Activated gamma-delta T cell (primary cell): ENCODE results near the gene PRPF6.
A peak's percentile ranks its signal among the peaks of the same experiment; 100 is the strongest.

Experiments used
- DNase-seq: peaks from one replicate; lab custom pipeline; 2025; lab: John Stamatoyannopoulos, UW

PRPF6 gene

DNA sequence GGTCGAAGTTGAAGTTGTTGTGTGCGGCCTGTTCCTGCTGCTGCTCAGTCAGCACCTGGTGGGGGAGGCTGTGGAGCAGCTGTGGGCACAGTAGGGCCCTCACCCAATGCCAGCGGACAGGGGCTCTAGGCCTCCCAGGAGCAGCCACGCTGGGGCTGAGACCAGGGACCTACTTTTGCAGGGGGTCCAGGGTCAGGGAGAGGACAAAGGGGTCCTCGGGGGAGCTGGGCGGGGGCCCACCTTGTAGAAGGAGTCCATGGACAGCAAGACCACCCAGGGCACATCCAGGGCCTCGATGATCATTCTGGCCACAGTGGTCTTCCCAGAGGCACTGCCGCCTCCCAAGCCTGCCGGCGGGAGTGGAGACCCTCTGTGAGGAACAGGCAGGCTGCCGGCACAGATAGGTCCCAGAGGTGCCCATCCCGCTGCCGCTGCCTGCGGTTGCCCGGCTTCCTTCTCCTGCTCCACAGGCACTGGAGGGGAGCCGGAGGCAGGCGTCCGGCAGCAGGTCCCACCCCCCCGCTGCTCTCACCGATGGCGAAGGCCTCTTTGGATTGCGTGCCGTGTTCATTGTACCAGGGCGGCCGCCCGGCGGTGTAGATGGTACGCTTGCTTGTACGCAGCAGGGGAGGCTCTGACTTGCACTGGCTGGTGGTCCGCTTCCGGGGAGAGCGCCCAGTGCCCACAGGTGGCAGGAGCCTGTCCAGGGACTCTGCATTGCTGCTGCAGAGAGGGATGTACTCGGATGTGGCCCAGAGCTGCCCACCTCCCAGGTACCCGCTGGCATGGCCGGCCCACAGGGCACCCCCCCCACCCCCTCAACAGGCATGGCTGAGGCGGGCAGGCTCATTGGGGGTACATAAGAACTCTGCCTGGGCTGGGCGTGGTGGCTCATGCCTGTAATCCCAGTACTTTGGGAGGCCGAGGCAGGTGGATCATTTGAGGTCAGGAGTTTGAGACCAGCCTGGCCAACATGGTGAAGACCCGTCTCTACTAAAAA is 34.7 kb upstream of the PRPF6 start:
- no peak for DNase-seq

DNA sequence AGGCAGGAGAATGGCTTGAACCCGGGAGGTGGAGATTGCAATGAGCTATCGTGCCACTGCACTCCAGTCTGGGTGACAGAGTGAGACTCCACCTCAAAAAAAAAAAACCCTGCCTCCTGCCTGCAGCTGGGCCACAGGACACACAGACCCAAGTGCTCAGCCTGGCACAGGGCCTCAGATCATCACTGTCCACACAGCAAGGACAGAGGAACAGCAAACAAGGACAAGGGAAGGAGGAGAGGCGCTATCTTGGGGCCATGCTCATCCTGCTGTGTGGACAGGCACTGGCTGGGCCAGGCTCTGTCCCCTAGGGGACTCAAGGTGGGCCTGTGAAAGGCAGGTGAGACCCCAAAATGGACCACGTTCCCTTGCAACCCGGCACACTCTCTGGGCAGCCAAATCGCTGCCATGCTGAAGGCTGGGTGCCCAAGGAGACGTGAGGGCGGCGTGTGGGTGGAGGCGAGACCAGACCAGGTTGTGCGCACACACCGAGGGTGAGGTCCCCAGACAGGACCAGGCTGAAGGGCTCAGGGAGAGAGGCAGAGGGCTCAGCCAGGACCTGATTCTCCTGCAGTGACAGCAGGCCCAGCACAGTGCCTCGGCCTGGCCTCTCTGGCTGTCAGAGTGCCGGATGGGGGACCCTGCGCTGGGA is 33.8 kb upstream of the PRPF6 start:
- no peak for DNase-seq

GRCh38 chr20:63947638-63948456 is 33.1 kb upstream of the PRPF6 start:
- no peak for DNase-seq

GRCh38 chr20:63950701-63951397 is 30.1 kb upstream of the PRPF6 start:
- no peak for DNase-seq

DNA sequence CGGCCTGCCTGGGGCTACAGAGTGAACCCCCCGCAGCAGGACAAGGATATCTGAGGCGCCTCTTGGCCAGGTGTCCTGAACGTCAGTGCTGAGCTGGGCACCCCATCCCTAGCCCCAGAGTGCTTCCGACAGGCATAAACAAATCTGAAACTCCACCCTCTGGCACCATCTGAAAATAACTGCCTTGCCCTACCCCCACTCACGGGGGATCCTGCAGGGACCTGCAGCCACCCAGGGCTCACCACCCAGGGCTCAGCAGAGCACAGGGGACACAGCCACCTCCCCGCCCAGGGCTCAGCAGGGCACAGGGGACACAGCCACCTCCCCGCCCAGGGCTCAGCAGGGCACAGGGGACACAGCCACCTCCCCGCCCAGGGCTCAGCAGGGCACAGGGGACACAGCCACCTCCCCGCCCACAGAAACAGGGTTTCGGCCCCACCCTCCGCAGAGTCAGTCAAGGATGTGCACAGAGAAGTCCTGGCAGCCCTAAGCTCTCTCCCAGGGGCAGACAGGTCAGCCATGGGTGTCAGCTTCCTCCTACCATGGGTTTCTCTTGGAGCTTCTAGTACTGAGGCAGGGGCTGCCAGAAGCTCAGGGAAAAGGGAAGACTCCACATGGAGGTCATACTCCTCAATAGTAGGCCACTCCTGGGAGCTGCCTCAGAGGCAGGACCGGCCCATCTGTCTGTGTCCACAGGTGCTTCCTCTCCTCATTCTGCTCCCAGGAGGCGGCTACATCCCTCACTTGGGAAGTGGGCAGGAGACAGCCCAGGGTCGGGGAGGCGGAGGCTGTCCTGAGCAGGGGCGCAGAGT is 29.3 kb upstream of the PRPF6 start:
- no peak for DNase-seq

DNA sequence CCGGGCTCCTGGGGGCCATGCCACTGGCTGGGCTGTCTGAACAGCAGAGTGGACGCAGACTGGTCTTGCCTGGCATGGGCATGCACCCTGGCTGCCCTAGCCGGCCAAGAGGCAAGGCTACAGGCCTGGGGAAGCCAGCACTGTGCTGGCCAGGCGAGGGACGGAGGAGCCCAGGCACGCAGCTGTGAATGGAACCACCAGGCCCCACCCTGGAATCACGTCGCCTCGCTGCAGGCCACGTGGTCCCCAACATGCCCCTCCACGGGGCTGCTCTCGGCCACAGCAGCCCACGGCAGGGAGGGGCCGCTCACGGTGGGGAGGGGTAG is 28.8 kb upstream of the PRPF6 start:
- no peak for DNase-seq

DNA sequence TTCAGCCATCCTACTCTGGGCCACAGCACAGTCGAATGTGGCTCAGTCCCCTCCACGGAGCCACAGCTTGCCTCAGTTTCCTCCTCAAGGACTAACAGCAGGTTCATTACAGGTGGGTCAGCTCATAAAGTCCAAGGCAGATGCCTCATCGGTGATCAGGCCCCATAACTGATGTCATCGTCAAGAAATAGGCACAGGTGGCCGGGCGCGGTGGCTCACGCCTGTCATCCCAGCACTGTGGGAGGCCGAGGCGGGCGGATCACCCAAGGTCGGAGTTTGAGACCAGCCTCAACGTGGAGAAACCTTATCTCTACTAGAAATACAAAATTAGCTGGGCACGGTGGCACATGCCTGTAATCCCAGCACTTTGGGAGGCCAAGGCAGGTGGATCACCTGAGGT is 28.2 kb upstream of the PRPF6 start:
- DNase-seq: no peak

DNA sequence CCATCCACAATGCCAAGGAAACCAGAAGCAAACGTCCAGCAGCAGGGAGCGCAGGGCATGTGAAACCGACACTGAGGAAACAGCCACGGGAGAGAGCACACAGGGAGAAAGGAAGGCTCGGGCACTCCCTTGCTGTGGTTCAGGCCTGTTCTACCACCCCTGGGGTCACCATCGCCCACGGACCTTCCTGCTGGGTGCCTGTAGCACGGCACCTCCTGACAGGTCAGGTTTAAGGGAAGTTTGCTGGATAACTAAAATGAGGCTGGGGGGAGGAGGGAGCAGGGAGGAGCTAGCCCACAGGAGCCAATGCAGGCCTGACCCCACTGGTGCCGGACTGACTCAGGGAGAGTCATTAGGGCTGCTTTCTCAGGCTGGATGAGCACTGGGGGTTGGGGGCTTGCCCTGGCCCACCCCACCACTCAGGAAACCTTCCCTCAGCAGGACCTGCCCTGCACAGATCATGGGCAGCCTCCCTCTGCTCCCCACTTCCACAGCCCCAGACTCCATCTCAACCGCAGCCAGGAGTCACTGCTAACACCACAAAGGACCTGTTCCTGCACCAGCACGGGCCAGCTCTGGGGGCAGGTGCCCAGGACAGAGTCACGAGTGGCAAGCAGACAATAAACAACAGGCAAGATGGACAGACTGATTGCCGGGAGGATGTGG is 27.0 kb upstream of the PRPF6 start:
- no peak for DNase-seq

DNA sequence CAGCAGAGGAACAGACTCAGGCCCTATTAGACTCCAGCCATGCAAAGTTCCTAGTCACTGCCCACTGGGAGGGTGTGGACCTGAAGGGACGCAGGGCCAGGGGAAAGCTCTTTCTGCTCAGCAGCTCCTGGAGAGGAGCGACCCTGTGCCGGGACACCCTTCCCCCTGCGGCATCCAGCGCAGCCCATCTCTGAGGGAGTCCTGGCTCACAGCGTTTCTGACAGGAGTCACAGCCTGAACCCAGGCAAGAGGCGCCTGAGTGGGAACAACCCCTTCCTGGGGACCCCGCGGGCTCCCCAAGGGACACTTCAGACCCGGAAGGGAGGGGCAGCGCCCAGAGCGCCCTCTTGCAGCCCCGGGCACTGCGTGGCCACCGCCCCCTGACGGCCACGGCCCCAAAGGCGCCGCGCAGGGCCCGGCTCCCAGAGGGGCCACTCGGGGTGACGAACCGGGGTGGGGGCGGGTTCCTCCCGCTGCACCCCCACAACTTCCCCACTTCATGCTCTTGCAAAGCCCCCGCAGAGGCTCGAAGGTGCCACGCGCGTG is 25.6 kb upstream of the PRPF6 start:
- DNase-seq: no peak

DNA sequence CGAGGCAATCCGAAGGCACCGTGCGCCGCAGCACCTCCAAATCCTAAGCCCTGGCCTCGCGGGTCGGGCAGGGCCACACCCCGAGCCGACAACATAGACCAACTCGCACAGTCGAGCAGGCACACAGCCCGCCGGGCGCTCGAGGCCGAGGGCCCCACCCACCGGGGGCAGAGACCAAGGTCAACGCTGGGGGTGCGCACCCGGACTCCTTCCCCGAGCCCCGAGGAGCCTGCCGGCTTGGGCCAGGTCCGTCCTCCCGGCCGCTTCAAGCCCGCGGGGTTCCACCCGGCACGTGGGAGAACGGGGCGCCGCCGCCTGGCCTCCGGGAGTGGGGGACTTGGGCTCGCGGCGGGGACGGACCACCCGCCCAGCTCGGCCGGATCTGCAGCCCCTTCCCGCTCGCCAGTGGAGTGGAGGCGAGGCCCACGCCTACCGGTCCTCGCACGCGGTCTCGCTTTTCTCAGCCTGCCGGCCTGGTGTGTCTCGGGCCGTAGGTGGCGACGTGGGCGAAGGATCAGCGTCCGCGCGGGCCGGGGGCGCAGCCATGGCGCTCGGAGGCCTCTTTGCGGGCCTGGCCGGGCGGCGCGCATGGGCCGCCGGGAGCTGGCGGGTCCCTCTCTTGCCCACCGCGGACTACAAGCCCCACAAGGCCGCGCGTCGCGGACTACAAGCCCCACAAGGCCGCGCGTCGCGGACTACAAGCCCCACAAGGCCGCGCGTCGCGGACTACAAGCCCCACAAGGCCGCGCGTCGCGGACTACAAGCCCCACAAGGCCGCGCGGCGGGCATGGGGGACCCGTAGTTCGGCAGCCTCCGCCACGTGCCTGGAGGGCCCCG is 24.9 kb upstream of the PRPF6 start, which contains the start of gene UCKL1:
Gene UCKL1 (minus strand): TSS at position 590 of the 837 bp plus-strand sequence. CDS start 44 bp downstream, at position 546.
- peak; percentile 86 for DNase-seq

DNA sequence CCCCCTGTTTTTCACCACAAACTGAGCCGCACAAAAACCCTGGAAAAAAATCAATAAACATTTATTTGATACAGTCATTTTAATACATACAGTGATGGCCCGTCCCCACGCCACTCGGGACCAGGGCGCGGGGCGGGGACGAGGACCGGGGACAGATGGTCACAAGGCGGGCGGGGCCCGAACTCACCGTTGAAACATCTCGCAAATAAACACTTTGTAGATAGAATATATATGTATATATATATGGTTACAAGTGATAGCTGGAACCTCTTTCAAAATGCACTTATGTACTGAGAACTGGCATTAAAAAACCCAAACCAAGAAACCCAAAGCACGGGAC is 24.3 kb upstream of the PRPF6 start:
- no peak for DNase-seq

GRCh38 chr20:63957004-63957689 is 23.8 kb upstream of the PRPF6 start:
- DNase-seq: peak; percentile 44

- DNase-seq: no peak
Measured at GRCh38 chr20:63957690-63958441, 23.1 kb upstream of the PRPF6 start.

DNA sequence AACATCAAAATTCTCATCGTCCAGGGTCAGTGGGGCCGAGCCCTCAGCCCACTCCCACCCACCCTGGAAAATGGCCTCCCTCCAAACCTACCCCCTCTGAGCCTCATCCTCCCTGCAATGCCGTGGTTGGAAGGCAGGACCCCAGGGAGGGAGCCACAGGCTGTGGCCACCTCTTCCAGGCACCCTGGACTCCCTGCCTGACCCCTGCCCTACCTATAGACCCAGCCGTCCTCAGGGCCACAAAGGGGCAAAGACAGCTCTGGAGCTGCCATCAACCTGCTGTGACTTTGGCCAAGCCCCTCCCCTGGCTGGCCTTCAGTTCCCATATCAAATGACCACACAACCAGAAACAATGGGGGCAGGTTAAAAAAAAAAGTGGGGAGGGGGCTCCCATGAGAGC is 22.5 kb upstream of the PRPF6 start:
- DNase-seq: no peak

GRCh38 chr20:63958964-63959698 is 21.8 kb upstream of the PRPF6 start:
- no peak for DNase-seq

GRCh38 chr20:63959699-63960075 is 21.2 kb upstream of the PRPF6 start:
- DNase-seq: no peak
